ES-I3 (cell line): ENCODE measurements around the gene NRP2.

Experiments used
- H3K36me3 ChIP-seq: 2 replicates; pipeline ENCODE4 v1.6.1; 2013; ENCODE audit warnings: mild to moderate bottlenecking, low read length, control low read depth, moderate library complexity; ENCODE audit not compliant: insufficient read depth
- H3K4me1 ChIP-seq: 2 replicates; pipeline ENCODE4 v1.6.1; 2013; ENCODE audit warnings: mild to moderate bottlenecking, control low read depth, low read length; ENCODE audit not compliant: insufficient read depth
- H3K9ac ChIP-seq: 2 replicates; pipeline ENCODE4 v1.6.1; 2013; ENCODE audit warnings: low read depth, mild to moderate bottlenecking, low read length, moderate library complexity
- H3K9me3 ChIP-seq: 2 replicates; pipeline ENCODE4 v1.6.1; 2013; ENCODE audit warnings: mild to moderate bottlenecking, low read length, moderate library complexity; ENCODE audit not compliant: control insufficient read depth, insufficient read depth

Gene NRP2

GRCh38 chr2:205771666-205772065 is 89.4 kb downstream of the NRP2 start:
- H3K36me3 ChIP-seq: peaks cover 5% of the 10 kb centered on the region; the same call in 1 of the 2 replicates
- H3K9ac ChIP-seq: no peak overlapping the region
- H3K9me3 ChIP-seq: no peaks in the 10 kb centered on the region
- no peaks in the 10 kb centered on the region; the same call in 1 of the 2 replicates for H3K4me1 ChIP-seq

GRCh38 chr2:205772983-205773382 is 90.7 kb downstream of the NRP2 start:
- no peaks in the 10 kb centered on the region; the same call in 1 of the 2 replicates for H3K4me1 ChIP-seq
- H3K9me3 ChIP-seq: no peaks in the 10 kb centered on the region
- no peak overlapping the region for H3K9ac ChIP-seq
- H3K36me3 ChIP-seq: peaks cover under 1% of the 10 kb centered on the region; the same call in 1 of the 2 replicates

- H3K4me1 ChIP-seq: no peaks in the 10 kb centered on the region; the same call in 1 of the 2 replicates
- no peak overlapping the region for H3K9ac ChIP-seq
- no peaks in the 10 kb centered on the region for H3K9me3 ChIP-seq
- no peaks in the 10 kb centered on the region for H3K36me3 ChIP-seq
Measured at GRCh38 chr2:205773989-205774388, 91.7 kb downstream of the NRP2 start.

GRCh38 chr2:205775097-205775877 is 93.0 kb downstream of the NRP2 start:
- Histone ChIP-seq H3K36me3 (no peaks in the 10 kb centered on the region), H3K4me1 (no peaks in the 10 kb centered on the region; the same call in 1 of the 2 replicates), H3K9me3 (no peaks in the 10 kb centered on the region), H3K9ac (no peak overlapping the region)

- Histone ChIP-seq H3K4me1 (no peaks in the 10 kb centered on the region), H3K9me3 (no peaks in the 10 kb centered on the region), H3K36me3 (no peaks in the 10 kb centered on the region), H3K9ac (no peak overlapping the region)
Measured at GRCh38 chr2:205776139-205776538, 93.8 kb downstream of the NRP2 start.

- no peaks in the 10 kb centered on the region for H3K36me3 ChIP-seq
- H3K9me3 ChIP-seq: no peaks in the 10 kb centered on the region
- no peak overlapping the region for H3K9ac ChIP-seq
- H3K4me1 ChIP-seq: no peaks in the 10 kb centered on the region
Measured at GRCh38 chr2:205776720-205777119, 94.4 kb downstream of the NRP2 start.

- Histone ChIP-seq H3K4me1 (no peaks in the 10 kb centered on the region), H3K9ac (no peak overlapping the region), H3K36me3 (no peaks in the 10 kb centered on the region), H3K9me3 (no peaks in the 10 kb centered on the region)
Measured at GRCh38 chr2:205778356-205778755, 96.1 kb downstream of the NRP2 start.

GRCh38 chr2:205780645-205781044 is 98.3 kb downstream of the NRP2 start:
- Histone ChIP-seq H3K9ac (no peak overlapping the region), H3K9me3 (no peaks in the 10 kb centered on the region), H3K36me3 (no peaks in the 10 kb centered on the region), H3K4me1 (no peaks in the 10 kb centered on the region)

GRCh38 chr2:205781244-205781931 is 99.1 kb downstream of the NRP2 start:
- H3K36me3 ChIP-seq: no peaks in the 10 kb centered on the region
- H3K9me3 ChIP-seq: no peaks in the 10 kb centered on the region
- H3K9ac ChIP-seq: no peak overlapping the region
- no peaks in the 10 kb centered on the region for H3K4me1 ChIP-seq

GRCh38 chr2:205782941-205783340 is 100.6 kb downstream of the NRP2 start:
- H3K9me3 ChIP-seq: no peaks in the 10 kb centered on the region
- H3K36me3 ChIP-seq: no peaks in the 10 kb centered on the region
- H3K9ac ChIP-seq: no peak overlapping the region
- H3K4me1 ChIP-seq: no peaks in the 10 kb centered on the region

GRCh38 chr2:205783872-205784499 is 101.7 kb downstream of the NRP2 start:
- Histone ChIP-seq H3K9ac (no peak overlapping the region), H3K9me3 (no peaks in the 10 kb centered on the region), H3K4me1 (no peaks in the 10 kb centered on the region), H3K36me3 (no peaks in the 10 kb centered on the region)

- no peaks in the 10 kb centered on the region for H3K4me1 ChIP-seq
- no peak overlapping the region for H3K9ac ChIP-seq
- no peaks in the 10 kb centered on the region for H3K36me3 ChIP-seq
- H3K9me3 ChIP-seq: no peaks in the 10 kb centered on the region
Measured at GRCh38 chr2:205785507-205786260, 103.4 kb downstream of the NRP2 start.

- Histone ChIP-seq H3K9me3 (no peaks in the 10 kb centered on the region), H3K36me3 (no peaks in the 10 kb centered on the region), H3K4me1 (no peaks in the 10 kb centered on the region), H3K9ac (no peak overlapping the region)
Measured at GRCh38 chr2:205786976-205787375, 104.7 kb downstream of the NRP2 start.

GRCh38 chr2:205787761-205788160 is 105.5 kb downstream of the NRP2 start:
- no peaks in the 10 kb centered on the region for H3K36me3 ChIP-seq
- H3K4me1 ChIP-seq: no peaks in the 10 kb centered on the region
- no peak overlapping the region for H3K9ac ChIP-seq
- H3K9me3 ChIP-seq: no peaks in the 10 kb centered on the region
